ENCODE data around the gene PRKN. TPM values are rescaled to one million over a fixed set of nuclear protein-coding genes. Genes with fewer than 3 reads are reported as not detected.

Gene PRKN
- polyA plus RNA-seq, 6 donors from 2014 or later: 1.4 to 9.3 (median 3.6) TPM

DNA sequence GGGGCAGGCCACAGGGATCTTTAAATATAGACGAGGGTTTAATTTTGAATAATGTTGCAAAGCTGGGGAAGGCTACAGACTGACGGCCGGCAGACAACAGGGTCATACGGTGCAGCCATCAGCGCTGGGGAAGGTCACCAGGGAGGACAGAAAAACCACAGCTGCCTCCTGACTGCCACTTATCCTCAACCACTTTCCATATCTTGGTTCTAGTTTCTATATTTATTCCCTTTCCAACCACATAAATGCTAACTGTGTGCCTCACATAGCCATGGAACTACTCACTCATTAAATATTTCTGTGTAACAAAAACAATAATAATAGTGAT lies 1368.0 kb downstream of the PRKN start:
- H3K9me3 Mint-ChIP-seq: peaks cover 3 to 17% (median 15%) of the 10 kb centered on the region in 7 donors
- H3K27ac Mint-ChIP-seq: peak overlapping the region in 1 of 6 donors; percentile 33
- ATAC-seq (ENCODE audit: low read depth in 2 of 2) (no peak), DNase-seq (no peak)
- peaks cover 0 to 7% (median 4%) of the 10 kb centered on the region in 3 donors for H3K27me3 Mint-ChIP-seq
- H3K4me1 Mint-ChIP-seq: peaks cover 4 to 12% (median 7%) of the 10 kb centered on the region in 3 donors
- peaks cover 0 to 8% of the 10 kb centered on the region in 2 donors for H3K36me3 Mint-ChIP-seq
- H3K4me3 Mint-ChIP-seq: no peak overlapping the region

DNA sequence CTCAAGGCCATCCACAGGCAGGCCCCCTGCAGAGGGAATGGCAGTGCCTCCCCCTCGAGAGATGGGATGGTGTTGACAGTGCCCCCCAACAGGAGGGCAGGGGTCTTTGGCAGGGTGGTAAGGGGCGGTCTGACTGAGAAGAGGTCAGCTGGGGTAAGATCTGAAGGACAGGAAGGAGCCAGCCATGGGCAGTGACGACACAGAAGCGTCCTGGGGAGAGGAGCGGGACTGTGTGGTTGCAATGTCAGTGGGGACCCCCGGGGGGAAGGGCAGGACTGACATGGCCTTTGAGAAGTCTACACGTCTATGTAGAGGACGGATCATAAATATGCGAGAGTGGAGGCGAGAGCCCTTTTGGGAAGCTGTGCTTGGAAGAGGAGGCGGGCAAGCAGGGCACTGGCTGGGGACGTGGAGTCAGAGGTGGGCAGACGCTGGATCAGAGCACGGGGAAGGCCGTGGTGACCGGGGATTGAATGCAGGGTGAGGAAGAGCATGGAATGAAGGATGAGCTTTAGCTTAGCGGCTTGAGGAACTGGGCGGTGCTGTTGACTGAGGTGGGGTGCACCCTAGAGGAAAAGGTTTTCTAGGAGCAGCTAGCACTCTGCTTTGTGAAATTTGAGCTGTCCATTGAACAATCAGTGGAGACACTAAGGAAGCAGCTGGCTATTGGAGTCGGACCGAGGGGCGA lies 1371.3 kb downstream of the PRKN start:
- peak overlapping the region in 1 of 6 donors; percentile 59 for H3K27ac Mint-ChIP-seq
- DNase-seq: no peak
- peaks cover 0 to 6% (median 1%) of the 10 kb centered on the region in 7 donors for H3K9me3 Mint-ChIP-seq
- peaks cover 4 to 12% (median 7%) of the 10 kb centered on the region in 3 donors for H3K4me1 Mint-ChIP-seq
- no peaks in the 10 kb centered on the region for H3K36me3 Mint-ChIP-seq
- H3K4me3 Mint-ChIP-seq: peak overlapping the region in 2 of 8 donors; percentile 13 to 44
- no peak for ATAC-seq (ENCODE audit: low read depth in 2 of 2)
- H3K27me3 Mint-ChIP-seq: peaks cover 0 to 7% (median 4%) of the 10 kb centered on the region in 3 donors

DNA sequence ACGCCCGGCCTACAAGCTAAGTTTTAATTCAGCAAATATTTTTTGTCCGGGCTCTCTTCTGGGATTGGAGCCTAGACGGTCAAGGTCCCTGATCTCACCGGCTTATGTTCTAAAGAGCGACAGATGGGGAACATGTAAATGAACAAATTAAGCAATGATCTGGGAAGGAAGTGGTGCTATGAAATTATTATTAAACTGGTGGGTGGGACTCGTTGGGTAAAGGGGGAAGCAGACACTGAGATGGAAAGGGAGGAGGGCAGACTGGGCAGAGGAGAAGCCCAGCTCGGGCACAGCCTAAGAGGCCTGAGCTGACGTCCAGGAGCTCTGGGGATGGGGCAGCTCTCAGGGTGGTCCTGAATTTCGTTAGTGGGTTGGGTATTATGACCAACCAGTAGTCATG lies 1371.9 kb downstream of the PRKN start:
- DNase-seq: no peak
- H3K4me3 Mint-ChIP-seq: no peak overlapping the region
- peaks cover 0 to 6% (median 0%) of the 10 kb centered on the region in 7 donors for H3K9me3 Mint-ChIP-seq

DNA sequence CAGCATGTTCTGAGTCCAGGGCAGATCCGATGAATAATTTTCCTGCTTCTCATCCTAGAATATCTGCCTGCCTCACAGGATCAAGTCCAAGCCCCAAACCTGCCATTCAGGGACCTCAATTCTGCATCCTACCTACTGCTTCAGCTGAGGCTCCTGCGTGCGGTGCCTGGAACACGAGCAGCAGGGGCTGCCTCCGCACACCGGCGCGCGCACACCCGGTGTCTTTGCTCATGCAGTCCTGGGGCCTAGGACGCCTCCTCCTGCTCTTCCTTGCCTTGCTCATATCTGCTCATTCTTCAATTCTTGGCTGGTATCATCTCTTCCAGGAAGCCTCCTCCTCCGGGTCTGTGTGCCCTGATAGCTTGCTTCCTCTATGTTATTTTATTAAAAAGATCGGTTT lies 1372.6 kb downstream of the PRKN start:
- Mint-ChIP-seq H3K27ac (peak overlapping the region in 1 of 6 donors; percentile 15), H3K4me3 (no peak overlapping the region), H3K4me1 (peaks cover 4 to 12% (median 7%) of the 10 kb centered on the region in 3 donors), H3K36me3 (no peaks in the 10 kb centered on the region), H3K27me3 (peaks cover 0 to 2% (median 0%) of the 10 kb centered on the region in 3 donors), H3K9me3 (no peaks in the 10 kb centered on the region)
- no peak for DNase-seq
- ATAC-seq (ENCODE audit: low read depth in 2 of 2): no peak

More for the DNA sequence above, 1371.9 kb downstream of the PRKN start:
- Mint-ChIP-seq H3K27ac (no peak overlapping the region), H3K36me3 (no peaks in the 10 kb centered on the region), H3K27me3 (peaks cover 0 to 7% (median 4%) of the 10 kb centered on the region in 3 donors), H3K4me1 (peaks cover 4 to 12% (median 7%) of the 10 kb centered on the region in 3 donors)
- ATAC-seq (ENCODE audit: low read depth in 2 of 2): no peak

DNA sequence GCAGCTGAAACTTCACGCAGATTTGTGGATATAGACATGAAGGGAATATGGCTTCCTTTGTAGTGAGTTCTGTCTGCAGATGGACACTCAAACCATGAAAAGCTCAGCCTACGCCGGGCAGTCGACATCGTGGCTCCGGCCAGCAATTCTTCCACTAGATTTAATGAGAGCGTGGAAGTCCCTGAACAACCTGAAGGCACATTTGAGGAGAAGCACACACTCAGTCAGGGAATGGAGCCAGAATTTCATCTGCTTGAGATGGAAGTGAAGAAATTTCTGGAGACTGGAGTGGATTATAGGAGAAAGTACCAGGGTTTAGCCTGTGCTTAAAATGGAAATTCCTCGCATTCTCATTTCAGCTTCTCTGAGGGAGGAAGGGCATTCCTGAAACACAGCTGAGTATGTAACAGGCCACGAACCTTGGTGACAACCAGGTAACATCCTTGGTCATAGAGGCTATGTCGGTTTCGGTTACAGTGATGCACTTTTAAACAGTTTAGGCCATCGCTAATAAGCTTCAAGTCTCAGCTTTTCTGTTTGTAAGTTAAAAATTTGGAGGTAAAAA lies 1373.2 kb downstream of the PRKN start:
- Mint-ChIP-seq H3K36me3 (no peaks in the 10 kb centered on the region), H3K27me3 (no peaks in the 10 kb centered on the region), H3K4me1 (peaks cover 4 to 12% (median 7%) of the 10 kb centered on the region in 3 donors), H3K4me3 (no peak overlapping the region), H3K27ac (no peak overlapping the region), H3K9me3 (no peaks in the 10 kb centered on the region)
- ATAC-seq (ENCODE audit: low read depth in 2 of 2): no peak
- DNase-seq: no peak

DNA sequence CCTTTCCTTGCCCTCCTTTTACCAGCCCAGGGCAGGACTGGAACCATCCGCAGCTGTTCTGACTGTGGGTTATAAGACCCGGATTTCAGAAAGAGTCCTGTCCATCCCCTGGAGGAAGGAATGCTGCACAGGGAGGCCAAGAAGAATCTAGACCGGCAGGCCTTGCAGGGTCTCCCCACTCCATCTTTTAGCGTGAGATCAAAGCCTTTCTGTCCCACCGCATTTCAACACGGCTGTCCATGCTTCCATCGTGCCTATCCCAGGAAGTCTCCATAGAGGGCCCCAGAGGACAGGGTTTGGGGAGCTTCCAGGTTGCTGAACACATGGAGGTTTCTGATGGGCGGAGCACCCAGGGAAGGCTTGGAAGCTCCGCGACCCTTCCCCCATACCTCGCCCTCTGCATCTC lies 1374.4 kb downstream of the PRKN start:
- H3K27ac Mint-ChIP-seq: no peak overlapping the region
- no peak for DNase-seq
- H3K9me3 Mint-ChIP-seq: no peaks in the 10 kb centered on the region
- no peak for ATAC-seq (ENCODE audit: low read depth in 2 of 2)
- peaks cover 4 to 12% (median 7%) of the 10 kb centered on the region in 3 donors for H3K4me1 Mint-ChIP-seq
- no peak overlapping the region for H3K4me3 Mint-ChIP-seq
- no peaks in the 10 kb centered on the region for H3K27me3 Mint-ChIP-seq
- H3K36me3 Mint-ChIP-seq: no peaks in the 10 kb centered on the region

DNA sequence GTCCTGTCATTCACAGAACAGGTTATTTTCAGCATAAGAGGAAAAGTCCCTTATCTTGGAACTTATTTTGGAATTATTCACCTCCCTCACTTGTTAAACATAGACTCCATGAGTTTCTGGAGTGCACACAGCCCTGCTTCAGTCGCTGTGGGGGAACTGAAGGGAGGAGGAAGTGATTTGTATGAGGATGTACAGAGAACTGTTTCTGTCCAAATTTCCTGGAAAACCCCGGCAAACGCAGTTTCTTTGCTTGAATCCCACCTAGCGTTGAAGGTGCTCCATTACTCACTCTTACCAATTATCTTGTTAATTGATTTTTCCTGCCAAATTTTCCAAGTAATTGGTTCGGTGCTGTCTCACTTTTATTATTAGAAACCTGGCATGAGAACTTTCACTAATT lies 1375.7 kb downstream of the PRKN start:
- H3K27me3 Mint-ChIP-seq: no peaks in the 10 kb centered on the region
- no peak overlapping the region for H3K4me3 Mint-ChIP-seq
- ATAC-seq (ENCODE audit: low read depth in 2 of 2): no peak
- DNase-seq: no peak
- H3K36me3 Mint-ChIP-seq: no peaks in the 10 kb centered on the region
- peaks cover 4 to 7% (median 7%) of the 10 kb centered on the region in 3 donors for H3K4me1 Mint-ChIP-seq
- no peak overlapping the region for H3K27ac Mint-ChIP-seq
- H3K9me3 Mint-ChIP-seq: no peaks in the 10 kb centered on the region

DNA sequence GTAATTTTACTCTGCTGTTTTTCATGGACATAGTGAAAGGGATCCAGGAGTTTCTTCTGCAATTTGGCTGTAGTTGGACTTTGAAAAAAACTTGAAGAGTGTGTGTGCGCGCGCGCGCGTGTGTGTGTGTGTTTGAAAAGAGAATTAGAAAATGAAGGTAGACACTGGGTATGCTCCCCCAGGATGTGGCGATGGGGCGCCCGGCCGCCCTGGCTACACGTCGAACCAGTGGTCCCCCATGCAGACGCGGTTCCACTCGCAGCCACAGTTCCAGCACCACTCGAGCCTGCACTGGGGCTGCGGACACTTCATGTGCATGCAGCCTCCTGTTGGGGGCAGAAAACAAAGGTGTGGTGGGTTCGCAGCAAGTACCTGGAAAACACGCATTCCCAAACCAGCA lies 1377.7 kb downstream of the PRKN start:
- H3K4me1 Mint-ChIP-seq: no peaks in the 10 kb centered on the region
- peaks cover 0 to 4% (median 0%) of the 10 kb centered on the region in 3 donors for H3K27me3 Mint-ChIP-seq
- H3K4me3 Mint-ChIP-seq: no peak overlapping the region
- no peaks in the 10 kb centered on the region for H3K9me3 Mint-ChIP-seq
- no peak for ATAC-seq (ENCODE audit: low read depth in 2 of 2)
- H3K36me3 Mint-ChIP-seq: no peaks in the 10 kb centered on the region
- DNase-seq: no peak
- H3K27ac Mint-ChIP-seq: no peak overlapping the region

DNA sequence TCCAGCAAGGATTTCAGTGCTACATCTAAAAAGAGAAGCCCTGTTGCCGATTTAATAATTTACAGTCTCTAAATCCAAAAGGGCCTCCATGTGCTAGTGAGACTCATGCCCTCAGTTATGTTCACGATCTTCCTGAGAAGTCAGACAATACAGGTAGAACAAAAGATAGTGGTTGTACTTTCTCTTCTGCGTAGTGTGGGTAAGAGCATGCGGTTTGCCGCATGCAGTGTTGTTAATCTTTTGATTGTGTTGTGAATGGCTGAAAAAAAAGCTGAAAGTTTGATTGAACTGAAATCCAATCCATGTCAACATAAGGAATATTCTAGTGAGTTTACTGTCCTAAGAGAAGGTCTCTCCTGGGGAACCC lies 1379.0 kb downstream of the PRKN start:
- no peaks in the 10 kb centered on the region for H3K4me1 Mint-ChIP-seq
- H3K27me3 Mint-ChIP-seq: peaks cover 0 to 4% (median 0%) of the 10 kb centered on the region in 3 donors
- H3K9me3 Mint-ChIP-seq: no peaks in the 10 kb centered on the region
- H3K36me3 Mint-ChIP-seq: no peaks in the 10 kb centered on the region
- H3K27ac Mint-ChIP-seq: no peak overlapping the region
- H3K4me3 Mint-ChIP-seq: no peak overlapping the region
- DNase-seq (no peak), ATAC-seq (ENCODE audit: low read depth in 2 of 2) (no peak)

DNA sequence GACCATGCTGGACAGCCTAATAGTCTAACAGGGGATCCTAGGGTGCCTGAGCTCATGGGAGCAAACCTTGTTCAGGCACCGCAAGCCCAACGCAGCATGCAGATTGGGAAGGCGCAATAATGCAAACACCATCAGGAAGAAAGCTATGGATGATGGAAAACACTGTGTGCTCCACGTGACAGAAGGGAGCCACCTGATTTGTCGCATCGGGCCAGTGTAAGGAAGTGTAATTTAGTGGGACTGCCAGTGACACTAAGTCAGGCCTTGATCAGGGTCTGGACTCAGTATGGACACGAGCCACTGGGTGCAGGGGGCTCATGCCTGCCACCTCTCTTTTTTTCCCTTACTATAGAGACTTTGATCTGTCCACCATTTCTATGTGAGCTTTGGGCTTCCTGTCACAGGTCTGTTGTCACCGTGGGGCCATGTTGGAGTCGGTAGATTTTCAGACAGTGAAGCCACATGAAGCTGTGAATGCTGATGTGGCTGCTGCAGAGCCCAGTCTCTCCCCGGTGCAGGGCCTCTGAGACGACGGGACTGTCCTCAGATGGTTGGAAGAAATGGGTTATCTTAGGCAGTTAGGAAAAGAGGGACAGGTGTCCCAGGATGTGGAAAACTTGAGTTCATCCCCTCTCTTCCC lies 1379.5 kb downstream of the PRKN start:
- H3K36me3 Mint-ChIP-seq: no peaks in the 10 kb centered on the region
- no peak overlapping the region for H3K4me3 Mint-ChIP-seq
- H3K27me3 Mint-ChIP-seq: peaks cover 0 to 4% (median 0%) of the 10 kb centered on the region in 3 donors
- H3K9me3 Mint-ChIP-seq: no peaks in the 10 kb centered on the region
- no peak for DNase-seq
- H3K4me1 Mint-ChIP-seq: no peaks in the 10 kb centered on the region
- no peak overlapping the region for H3K27ac Mint-ChIP-seq
- no peak for ATAC-seq (ENCODE audit: low read depth in 2 of 2)

DNA sequence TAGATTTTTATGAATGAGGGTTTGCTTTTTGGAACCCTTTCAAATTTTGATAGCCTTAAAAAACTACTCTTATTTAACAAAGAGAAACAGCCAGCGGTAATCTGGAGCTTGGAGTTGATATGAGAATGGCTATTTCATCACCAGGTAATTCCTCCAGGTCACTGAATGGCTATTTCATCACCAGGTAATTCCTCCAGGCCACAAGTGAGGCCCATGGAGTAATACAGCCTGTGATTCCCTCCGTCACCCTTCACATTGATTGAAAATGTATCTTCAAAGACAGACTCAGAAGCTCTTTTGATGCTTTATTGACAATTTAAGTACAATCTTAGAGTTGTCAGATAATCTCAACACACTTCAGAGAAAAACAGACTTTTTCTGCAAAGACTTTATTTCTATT lies 1380.4 kb downstream of the PRKN start:
- no peak overlapping the region for H3K4me3 Mint-ChIP-seq
- DNase-seq: no peak
- no peak for ATAC-seq (ENCODE audit: low read depth in 2 of 2)
- peaks cover 0 to 4% (median 0%) of the 10 kb centered on the region in 3 donors for H3K27me3 Mint-ChIP-seq
- no peaks in the 10 kb centered on the region for H3K36me3 Mint-ChIP-seq
- no peaks in the 10 kb centered on the region for H3K9me3 Mint-ChIP-seq
- H3K4me1 Mint-ChIP-seq: no peaks in the 10 kb centered on the region
- no peak overlapping the region for H3K27ac Mint-ChIP-seq

DNA sequence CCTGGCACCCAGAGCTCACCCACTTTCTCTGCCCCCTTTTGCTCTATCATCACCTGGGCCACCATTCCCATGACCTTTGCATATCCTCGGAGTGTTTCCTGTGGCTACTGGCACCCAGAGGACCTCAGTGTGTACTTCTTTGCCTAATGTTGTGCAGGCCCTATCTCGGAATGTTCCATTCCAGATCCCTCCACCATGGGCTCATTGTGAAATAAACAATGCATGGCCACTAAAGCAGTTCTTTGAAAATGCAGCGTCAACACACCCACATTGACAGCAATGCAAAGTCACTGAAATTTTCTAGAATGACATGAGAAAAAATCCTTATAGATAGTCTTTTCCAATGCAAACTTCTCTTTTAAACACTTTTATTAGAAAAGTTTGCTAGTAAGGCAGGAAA lies 1380.8 kb downstream of the PRKN start:
- ATAC-seq (ENCODE audit: low read depth in 2 of 2) (no peak), DNase-seq (no peak)
- no peak overlapping the region for H3K4me3 Mint-ChIP-seq
- no peaks in the 10 kb centered on the region for H3K4me1 Mint-ChIP-seq
- H3K27ac Mint-ChIP-seq: peak overlapping the region in 1 of 6 donors; percentile 29
- no peaks in the 10 kb centered on the region for H3K36me3 Mint-ChIP-seq
- H3K9me3 Mint-ChIP-seq: no peaks in the 10 kb centered on the region
- peaks cover 0 to 4% (median 3%) of the 10 kb centered on the region in 3 donors for H3K27me3 Mint-ChIP-seq

DNA sequence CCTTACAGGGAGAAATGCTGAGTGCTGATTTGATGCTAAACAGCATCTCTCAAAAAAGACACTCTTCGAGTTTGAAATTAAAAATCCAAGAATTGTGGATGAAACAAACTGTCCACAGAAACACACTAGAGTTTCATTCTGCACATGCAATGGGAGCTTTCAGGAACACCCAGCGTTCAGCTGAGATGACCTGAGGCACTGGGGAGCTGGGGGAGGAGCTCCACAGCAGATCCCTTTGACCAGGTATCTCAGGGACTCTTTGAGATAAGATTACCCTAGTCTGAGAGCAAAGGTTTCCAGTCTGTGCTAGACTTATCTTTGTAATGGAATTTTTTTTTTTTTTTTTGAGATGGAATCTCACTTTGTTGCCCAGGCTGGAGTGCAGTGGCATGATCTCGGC lies 1382.9 kb downstream of the PRKN start:
- Mint-ChIP-seq H3K27ac (no peak overlapping the region), H3K4me1 (no peaks in the 10 kb centered on the region), H3K4me3 (no peak overlapping the region), H3K36me3 (no peaks in the 10 kb centered on the region), H3K9me3 (no peaks in the 10 kb centered on the region), H3K27me3 (peaks cover 0 to 9% (median 8%) of the 10 kb centered on the region in 3 donors)
- DNase-seq (no peak), ATAC-seq (ENCODE audit: low read depth in 2 of 2) (no peak)

DNA sequence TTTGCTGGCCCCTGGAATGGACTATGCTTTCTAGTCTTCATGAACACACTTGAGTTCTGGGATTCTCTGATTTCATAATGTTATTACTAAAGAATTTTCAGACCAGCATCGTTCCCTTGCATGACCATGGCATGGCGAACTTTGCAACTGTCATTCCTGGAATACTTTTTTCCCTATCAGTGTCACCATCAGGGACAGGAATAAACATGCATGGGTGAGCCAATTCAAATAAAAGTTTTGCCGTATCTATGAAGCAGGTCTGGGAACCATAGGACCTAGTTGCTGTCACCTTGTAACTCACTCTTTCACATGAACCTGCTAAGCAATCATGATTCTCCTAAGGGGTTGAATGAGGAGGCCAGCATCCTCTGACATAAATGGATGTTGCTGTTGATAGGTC lies 1385.5 kb downstream of the PRKN start:
- peaks cover 0 to 16% (median 9%) of the 10 kb centered on the region in 3 donors for H3K27me3 Mint-ChIP-seq
- H3K27ac Mint-ChIP-seq: no peak overlapping the region
- peaks cover 0 to 2% (median 0%) of the 10 kb centered on the region in 7 donors for H3K9me3 Mint-ChIP-seq
- no peaks in the 10 kb centered on the region for H3K4me1 Mint-ChIP-seq
- ATAC-seq (ENCODE audit: low read depth in 2 of 2) (no peak), DNase-seq (no peak)
- no peaks in the 10 kb centered on the region for H3K36me3 Mint-ChIP-seq
- H3K4me3 Mint-ChIP-seq: no peak overlapping the region

Measured in naive B cell (primary cell).